GM21737 (cell line): ENCODE results near the gene COPE.

Experiments
- ATAC-seq: cut with Tn5 transposase; IDR thresholded peaks from one replicate; pipeline ENCODE4 v1.9.1; 2021; ENCODE audit warnings: mild to moderate bottlenecking, moderate library complexity; ENCODE audit not compliant: unreplicated experiment

COPE gene

GRCh38 chr19:18895038-18895823, 24.0 kb downstream of the COPE start:
- ATAC-seq = no peak

DNA sequence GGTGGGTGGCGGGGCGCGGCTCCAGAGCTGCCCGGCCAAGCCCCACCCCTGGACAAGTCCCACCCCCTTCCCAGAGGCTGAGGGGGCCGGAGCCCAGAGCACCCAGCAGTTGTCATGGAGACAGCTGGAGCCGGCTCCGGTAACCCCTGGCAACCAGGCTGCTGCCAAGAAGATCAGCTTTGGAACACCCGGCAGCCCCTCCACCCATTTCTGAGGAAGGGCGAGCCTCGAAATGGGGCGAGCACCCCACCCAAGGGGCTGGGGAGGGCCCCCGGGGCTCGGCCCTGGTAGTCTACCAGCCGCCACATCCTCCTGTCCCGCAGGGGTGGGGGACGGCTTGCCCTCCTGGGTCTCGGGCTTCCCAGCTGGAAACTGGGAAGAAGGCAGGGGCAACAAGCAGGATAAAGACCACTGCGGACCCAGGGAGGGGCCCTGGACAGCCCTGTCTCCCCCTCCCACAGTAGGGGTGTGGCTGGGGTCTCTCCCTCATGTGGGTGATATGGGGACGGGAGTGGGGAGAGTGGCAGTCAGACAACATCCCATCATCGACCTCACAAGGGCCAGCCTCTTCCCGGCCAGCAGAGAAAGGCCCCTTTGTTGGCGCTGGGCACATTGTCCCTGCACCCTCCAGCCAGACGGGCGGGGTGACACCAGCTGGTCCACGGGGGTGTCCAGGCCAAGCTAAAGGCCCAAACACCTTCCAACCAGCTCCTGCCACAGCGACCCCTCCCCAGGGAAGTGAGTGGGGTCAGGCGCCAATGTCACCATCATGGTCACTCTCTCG, 24.7 kb downstream of the COPE start:
- no peak for ATAC-seq

- no peak for ATAC-seq
Measured at GRCh38 chr19:18893587-18894253, 25.5 kb downstream of the COPE start.

DNA sequence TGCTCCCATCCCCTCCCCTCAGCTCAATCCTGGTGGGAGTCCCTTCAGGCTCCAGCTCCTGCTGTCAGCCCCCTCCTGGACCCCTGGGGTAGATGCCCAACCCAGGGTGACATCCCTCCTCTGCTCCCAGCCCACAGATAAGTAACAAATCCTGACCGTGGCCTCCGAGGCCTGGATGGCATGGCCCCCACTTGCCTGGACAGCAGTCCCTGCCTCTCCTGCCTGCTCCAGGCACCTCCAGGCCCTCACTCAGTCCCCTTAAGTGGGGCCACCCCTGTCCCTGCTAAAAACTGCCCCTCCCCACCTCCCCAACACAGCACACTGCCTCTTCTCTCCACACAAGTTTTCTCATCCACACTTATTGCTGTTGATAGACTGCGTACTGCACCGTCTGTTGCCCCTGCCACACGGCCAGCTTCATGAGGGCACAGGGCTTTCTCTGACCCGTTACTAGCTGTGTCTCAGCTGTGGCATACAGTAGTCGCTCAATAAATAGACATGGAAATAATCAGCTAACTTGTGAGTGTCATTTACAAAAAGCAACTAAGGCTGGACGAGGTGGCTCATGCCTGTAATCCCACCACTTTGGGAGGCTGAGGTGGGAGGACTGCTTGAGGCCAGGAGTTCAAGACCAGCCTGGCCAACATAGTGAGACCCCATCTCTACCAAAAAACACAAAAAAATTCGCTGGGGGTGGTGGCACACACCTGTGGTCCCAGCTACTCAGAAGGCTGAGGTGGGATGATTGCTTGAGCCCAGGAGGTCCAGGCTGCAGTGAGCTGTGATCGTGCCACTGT, 29.0 kb downstream of the COPE start:
- no peak for ATAC-seq

DNA sequence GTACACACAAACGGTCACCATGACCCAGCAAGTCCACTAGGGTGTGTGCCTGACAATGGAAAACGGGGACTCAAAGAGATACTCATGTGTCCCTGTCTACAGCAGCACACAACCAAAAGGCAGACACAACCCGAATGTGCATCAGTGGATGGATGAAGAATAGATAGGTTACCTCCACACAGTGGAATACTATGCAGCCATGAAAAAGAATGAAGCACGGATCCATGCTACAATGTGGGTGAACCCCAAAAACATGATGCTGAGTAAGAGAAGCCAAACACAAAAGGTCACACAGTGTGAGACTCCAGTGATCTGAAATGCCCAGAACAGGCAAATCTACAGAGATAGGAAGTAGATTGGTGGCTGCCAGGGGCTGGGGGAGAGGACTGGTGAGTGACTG, 32.2 kb downstream of the COPE start:
- no peak for ATAC-seq

- no peak for ATAC-seq
Measured at GRCh38 chr19:18883526-18884304, 35.5 kb downstream of the COPE start.

DNA sequence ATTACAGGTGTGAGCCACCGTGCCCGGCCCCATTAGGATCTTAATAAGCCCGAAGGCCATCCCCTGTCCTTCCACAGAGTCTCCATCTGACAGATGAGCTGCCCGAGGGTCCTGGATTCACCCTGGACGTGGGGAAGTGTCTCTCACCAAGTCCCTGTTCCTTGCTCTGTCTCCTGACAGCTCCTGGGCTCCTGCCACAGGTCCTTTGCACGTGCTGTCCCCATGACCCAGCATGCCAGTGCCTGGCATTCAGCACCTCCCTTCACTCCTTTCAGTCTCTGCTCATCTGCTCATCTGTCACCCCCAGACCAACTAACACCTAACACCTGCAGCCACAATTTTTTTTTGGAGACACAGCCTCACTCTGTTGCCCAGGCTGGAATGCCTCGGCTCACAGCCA, 37.7 kb downstream of the COPE start:
- ATAC-seq = no peak

- no peak for ATAC-seq
Measured at GRCh38 chr19:18879579-18880373, 39.4 kb downstream of the COPE start.

DNA sequence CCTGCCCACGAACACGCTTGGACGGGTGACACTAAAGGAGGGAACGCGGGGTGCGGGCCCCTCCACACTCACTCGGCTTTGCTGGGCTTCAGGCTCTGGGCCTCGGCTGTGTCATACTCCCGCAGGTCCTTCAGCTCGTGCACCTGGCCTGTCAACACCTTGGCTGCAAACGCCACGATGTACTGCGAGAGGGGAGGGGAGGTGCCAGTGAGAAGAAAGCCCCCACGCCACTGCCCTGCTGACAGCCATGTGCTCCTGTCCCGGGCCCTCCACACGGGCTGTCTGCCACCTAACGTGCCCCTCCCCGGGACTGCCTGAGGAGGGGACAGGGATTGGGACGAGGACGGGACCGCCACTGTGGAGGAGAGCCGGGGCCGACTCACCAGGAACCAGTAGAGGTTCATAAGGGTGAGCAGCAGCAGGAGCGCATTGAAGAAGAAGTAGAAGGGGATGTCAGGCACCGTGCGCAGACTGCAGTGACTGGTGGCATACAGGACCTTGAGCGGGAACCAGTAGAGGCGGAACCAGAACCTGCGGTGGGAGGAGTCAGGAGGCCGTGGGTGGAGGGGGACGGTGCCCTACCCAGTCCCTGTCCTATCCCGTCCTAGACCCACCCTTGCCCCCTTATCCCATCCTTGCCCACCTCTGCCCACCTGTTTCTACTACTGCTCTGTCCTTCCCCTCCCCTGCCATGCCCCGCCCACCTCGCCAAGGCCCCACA, 40.2 kb downstream of the COPE start:
- no peak for ATAC-seq

GRCh38 chr19:18878058-18878797, 41.0 kb downstream of the COPE start:
- ATAC-seq = no peak

DNA sequence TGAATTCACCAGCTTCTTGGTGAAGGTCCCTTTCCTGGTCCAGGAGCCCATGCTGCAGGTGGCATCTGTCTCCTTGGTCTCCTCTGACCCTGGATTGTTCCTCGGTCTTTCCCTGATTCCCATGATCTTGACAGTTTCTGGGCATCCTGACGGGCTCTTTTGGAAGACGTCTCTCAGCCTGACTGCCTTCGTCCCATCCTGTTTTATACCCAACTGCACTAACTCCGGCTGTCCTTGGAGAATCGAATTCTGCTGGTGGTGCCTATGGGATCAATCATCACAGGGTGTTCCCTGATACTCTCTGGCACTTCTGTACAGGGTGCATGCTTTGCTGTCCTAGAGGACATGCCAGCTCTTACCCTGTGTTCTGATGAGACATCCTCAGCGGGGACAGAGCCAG, 42.3 kb downstream of the COPE start:
- no peak for ATAC-seq

DNA sequence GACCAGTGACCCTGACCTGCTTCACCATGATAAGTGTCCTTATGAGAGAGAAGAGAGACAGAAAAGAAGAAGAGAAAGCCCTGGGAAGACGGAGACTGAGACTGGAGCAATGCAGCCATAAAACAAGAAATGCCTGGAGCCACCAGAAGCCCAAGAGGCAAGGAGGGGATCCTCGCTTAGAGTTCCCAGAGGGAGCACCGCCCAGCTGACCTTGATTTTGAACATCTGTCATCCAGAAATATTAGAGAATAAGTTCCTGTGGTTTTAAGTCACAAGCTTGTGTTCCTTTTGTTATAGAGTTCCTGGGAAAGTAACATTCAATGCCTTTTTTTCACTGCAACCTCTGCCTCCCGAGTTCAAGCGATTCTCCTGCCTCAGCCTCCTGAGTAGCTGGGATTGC, 43.5 kb downstream of the COPE start:
- ATAC-seq = no peak

- ATAC-seq = no peak
Measured at GRCh38 chr19:18871543-18871942, 47.6 kb downstream of the COPE start.

DNA sequence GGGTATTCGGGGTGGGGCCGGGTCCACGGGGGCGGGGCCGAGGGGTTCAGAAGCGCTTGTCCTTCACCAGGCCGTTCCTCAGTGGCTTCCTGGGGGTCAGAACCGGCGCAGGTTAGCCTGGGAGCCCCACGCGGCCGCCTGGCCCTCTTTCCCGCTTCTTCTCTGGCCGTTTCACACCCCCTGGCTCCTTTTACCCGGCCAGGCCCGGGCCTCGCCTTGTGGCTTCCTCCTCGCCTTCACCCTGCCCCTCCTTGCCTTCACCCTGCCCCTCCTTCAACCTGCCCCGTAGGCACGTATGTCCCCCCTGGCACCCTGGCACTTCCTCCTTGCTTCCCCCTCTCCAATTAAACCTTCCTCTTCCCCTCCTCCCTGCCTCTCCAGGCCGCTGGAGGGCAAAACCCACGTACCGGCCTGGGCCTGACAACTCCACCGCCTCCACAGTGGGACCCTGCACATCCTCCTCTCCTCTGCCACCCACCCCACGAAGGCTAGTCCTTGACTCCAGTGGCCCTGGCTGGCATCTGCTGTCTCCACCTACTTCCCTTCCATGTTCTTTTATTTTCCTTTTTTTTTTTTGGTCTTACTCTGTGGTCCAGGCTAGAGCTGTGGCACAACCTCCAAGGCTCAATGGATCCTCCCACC, 48.5 kb downstream of the COPE start:
- no peak for ATAC-seq

DNA sequence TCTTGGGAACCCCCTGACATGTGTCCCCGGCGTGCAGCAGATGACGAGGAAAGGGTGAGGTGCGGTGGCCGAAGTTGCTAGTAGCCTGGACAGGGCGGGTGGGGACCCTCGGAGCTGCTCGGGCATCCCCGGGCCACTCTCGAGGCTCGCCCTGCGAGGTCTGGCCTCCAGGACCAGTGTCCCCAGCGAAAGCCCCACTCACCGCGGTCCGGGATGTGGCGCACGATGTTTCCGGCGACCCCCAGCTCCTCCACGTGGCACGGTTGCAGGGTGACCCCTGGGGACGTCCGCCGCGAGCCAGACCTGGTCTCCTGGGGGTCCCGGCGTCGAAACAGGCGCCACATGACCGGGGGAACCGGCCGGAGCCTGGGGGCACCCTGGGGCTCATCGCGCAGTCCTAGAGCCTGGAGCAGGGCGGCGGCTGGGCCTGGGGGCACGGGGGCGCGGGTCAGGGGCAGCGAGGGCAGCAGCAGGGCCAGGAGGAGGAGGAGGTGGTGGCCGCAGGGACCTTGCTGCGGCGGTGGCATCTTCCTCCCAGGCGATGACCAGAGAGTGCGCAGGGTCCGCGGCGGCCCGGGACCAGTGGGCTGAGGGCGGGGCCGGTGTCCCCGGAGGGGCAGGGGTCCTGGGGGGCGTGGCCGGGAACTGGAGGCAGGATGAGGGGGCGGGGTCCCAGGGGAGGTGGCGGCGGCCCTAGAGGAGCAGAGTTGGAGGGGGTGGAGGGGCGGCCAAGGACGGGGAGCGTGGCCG, 49.2 kb downstream of the COPE start:
- no peak for ATAC-seq

DNA sequence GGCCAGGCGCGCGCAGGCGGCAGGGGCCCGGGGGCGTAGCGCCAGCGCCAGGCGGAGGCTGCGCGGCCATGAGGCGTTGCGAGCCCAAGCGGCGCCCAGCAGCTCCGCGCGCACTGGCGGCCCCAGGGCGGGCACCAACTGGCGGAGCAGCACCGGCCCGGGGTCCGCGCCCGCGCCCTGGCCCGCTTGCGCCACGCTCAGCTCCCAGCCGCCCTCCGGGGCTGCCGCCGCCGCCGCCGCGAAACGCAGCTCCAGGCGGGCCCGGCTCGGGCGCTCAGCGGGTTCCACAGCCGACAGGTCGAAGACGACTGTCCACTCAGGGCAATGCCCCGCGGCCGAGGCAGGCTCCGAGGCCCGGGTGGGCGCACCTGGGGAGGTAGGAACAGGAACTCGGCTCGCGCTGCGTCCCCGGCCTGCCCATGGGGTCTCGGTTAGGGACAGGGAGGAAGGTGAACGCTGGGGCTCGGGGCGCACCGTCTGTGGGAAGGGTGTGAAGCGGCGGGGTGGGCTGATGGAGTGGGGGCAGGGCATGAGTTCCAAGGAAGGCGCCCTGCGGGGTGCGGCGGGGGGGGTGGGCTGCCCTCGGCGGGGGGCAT, 50.1 kb downstream of the COPE start:
- ATAC-seq = no peak
